Measurements from ENCODE around the gene GMCL2. TPM values are rescaled to one million over a fixed set of nuclear protein-coding genes. Genes with fewer than 3 reads are reported as not detected.

GMCL2 gene
- total RNA-seq, 1 donor from 2014 or later = not detected

DNA sequence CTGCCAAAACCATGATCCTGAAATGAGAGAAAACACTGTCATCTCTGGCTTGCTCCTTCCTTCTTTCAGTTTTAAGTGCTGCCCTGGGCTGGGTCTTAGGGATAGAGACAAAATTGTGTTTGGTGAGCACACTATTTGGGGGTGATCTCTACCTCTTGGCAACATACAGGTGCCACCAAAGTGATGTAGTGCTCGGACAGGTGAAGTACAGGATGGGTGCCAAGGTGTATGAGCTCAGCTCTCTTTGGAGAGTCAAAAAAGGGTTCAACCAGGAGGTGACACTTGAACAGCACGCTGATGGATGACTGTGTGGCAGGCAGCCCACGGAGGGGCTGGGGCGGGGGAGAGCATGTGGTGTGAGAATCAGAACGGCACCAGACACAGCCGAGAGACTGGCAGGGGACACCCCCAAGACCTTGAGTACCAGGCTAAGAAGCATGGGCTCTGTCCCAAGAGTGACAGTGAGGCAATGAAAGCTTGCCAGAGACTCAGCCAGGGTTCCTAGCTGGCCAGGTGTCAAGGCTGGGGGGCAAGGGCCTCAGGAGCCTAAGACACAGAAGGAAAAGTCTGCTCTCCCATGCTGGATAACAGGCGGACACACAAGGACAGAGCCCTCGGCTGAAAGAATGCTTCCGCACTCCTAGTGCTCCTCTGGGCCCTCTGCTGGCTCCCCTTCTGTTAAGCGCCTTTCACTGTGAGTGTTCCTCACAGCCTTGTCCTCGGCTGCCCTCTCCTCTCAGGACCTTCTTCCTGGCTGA is 36.0 kb downstream of the GMCL2 start:
- intact Hi-C loops (cut with micrococcal nuclease) = loop anchor here (5.0 to 10.0 kb wide), 8 partner anchors 474 to 1764 kb away; partner anchors contain the start of genes CANX, CLK4, DDX41 and FGFR4

DNA sequence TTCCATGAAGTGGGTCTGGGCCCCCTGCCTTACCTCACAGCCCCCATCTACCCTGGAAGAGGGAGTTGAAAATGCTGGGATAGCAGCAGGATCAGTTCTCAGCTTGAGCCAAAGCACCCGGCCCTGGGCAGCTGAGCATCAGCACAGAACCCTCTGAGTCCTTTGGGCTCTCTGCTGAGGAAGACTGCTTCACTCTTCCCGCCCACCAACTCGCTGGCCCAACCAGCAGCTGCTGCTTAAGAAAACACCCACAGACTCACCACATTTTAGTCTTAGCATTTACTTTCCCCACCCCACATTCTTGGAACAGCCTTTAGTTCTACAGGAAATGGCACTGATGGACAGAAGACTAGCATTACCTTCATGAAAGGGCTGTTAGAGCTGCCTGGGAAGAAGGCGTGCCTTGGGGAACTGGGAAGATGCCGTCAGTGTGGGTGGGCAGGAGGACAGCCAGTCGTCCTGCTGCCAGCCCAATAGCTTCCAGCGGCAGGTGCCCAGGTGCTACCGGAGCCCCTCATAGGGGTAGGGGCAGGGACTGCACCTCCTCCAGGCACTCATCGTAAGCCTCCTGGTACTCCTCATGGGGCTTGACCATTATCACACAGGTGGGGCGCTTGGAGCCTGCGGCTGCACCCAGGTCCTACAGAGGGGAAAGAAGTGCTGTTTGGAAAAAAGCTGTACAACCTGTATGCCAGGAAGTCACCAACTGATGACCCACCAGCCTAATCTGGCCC is 37.8 kb downstream of the GMCL2 start:
- intact Hi-C loops (cut with micrococcal nuclease) = no loop called here

GRCh38 chr5:178147406-178147805 is 39.8 kb downstream of the GMCL2 start:
- intact Hi-C loops (cut with micrococcal nuclease) = no loop called here

GRCh38 chr5:178145965-178146820 is 41.0 kb downstream of the GMCL2 start:
- intact Hi-C loops (cut with micrococcal nuclease) = loop anchor here (1.0 kb wide), 3 partner anchors 18 to 70 kb away; no protein-coding TSS in a partner anchor

- intact Hi-C loops (cut with micrococcal nuclease) = no loop called here
Measured at GRCh38 chr5:178143901-178144300, 43.3 kb downstream of the GMCL2 start.

- intact Hi-C loops (cut with micrococcal nuclease) = no loop called here
Measured at GRCh38 chr5:178143246-178143645, 43.9 kb downstream of the GMCL2 start.

GRCh38 chr5:178142642-178143041 is 44.5 kb downstream of the GMCL2 start:
- intact Hi-C loops (cut with micrococcal nuclease) = no loop called here

GRCh38 chr5:178141550-178141949 is 45.6 kb downstream of the GMCL2 start:
- intact Hi-C loops (cut with micrococcal nuclease) = no loop called here

- intact Hi-C loops (cut with micrococcal nuclease) = no loop called here
Measured at GRCh38 chr5:178137991-178138390, 49.2 kb downstream of the GMCL2 start.

- intact Hi-C loops (cut with micrococcal nuclease) = no loop called here
Measured at GRCh38 chr5:178136990-178137389, 50.2 kb downstream of the GMCL2 start.

Other genes starting within 250 kb of the GMCL2 start
- not detected in 2 replicates for gene PROP1, start 191.1 kb downstream of the GMCL2 start, total RNA-seq
- 2.0 and 2.1 TPM in 2 replicates for gene N4BP3, start 73.8 kb downstream of the GMCL2 start, total RNA-seq
- gene RMND5B, start 56.4 kb downstream of the GMCL2 start, total RNA-seq = 20.3 and 24.4 TPM in 2 replicates
- gene NHP2, start 33.5 kb downstream of the GMCL2 start, total RNA-seq = 139 and 141 TPM in 2 replicates
- 206 and 210 TPM in 2 replicates for gene HNRNPAB, start 17.2 kb upstream of the GMCL2 start, total RNA-seq
- gene PHYKPL, start 45.4 kb upstream of the GMCL2 start, total RNA-seq = 180 and 182 TPM in 2 replicates

Measured in T-helper 1 cell treated with Interleukin-12 subunit alpha and Interleukin-12 subunit beta and Interleukin-4 antibody, amounts not matched to agents 30 ng/mL and 1 ng/mL, for 36 hours (primary cell).